NCI-H524 (cell line): Measurements from ENCODE around the gene ZBTB18.

Experiments used
- DNase-seq, 2 experiments: peaks; one replicate each; lab custom pipeline; 2025; lab: John Stamatoyannopoulos, UW

Gene ZBTB18

DNA sequence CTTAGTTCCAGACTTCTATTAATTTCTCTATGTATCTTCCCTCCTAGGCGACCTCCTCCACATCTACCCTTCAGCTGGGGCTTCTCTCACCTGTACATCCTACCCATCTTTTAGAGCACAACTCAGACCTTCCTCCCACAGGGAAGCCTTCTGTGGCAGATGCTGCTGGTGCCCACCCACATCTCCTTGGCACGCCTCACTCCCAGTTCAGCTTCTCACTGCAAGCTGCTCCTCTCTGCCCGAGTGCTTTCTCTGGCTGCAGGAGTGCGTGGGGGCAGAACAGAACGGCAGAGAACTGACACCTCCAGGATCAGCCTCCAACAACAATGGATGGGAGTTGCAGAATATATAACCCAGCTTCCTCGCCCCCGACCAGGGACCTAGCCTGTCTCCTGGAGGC lies 36.5 kb downstream of the ZBTB18 start:
- DNase-seq = no peak

DNA sequence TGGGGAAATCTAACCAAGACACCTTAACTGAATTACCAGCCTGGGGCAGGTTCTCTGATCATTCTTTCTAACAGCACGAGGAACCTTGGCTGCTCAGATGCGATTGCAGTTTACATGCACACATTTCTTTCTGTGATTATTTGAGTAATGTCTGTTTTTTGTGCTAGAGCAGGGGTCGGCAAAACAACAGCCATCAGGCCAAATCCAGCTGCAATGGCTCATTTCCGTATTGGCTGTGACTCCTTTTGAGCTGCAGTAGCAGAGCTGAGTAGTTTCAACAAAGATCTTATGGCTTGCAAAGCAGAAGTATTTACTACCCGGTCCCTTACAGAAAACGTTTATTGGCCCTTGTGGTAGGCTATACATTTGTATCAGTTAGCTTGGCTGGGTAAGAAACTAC lies 37.1 kb downstream of the ZBTB18 start:
- DNase-seq = no peak

DNA sequence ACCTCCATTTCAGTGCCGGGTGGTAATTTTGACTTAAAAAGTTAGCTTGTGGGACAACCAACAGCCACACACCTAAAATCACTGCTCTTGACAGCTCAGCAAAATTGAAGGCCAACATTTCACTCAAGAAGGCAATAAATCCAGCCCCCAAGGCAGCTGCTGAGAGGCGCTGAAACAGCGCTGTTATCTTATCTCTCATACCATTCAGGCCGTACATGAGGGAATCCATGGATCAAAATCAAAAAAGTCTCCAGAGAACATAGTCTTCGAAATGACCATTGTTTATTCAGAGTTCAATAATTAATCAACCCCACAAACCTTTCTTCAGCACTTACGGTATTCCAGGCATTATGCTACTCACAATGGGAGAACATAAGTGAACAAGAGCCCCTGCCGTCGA lies 38.5 kb downstream of the ZBTB18 start:
- no peak for DNase-seq

DNA sequence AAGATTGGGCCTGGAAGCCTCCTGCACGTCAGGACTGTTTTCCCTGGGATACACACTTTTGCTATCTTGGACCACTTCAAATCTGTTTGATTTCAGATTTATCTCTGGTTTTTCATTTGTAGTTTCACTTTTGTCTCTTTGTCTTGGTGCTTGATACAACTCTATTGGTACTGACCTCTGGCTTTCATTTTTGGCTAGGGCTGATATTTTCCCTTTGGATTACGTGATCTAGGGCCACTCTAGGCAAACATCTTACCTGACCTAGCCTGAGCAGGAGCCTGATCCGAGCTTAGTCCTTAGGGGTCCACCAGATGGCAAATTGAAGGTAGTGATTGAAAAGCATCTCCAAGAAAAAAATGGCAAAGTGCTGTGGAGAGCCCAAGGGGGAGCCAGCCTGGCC lies 39.6 kb downstream of the ZBTB18 start:
- no peak for DNase-seq

DNA sequence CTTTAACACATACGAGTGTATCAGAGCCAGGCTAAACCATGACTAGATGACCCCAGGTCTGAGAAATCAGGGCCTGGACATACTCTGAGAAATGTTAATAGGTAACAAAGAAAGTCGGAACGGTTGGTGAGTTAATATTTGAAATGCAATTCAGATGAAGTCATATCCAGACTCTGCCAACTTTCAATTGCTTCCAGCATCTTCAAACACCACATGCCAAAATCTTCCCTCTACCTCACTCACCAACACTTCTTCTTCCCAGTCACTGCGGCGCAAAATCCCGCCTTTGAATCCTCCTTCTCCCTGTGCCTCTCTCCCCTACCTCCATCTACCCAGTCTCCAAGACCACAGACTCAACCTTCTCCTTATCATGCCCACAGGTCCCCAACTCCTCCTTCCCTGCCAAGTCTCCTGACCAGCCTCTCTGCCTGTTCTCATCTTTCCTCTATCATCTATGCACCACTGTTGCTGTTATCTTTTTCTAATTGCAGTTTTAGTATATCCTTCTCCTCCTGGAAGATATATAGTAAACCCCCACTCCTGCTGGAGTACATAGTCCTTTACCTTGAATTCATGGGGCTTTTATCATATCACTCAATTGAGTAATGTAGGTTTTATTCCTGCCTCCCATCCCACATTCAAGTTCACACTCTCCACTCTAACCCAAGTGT lies 41.3 kb downstream of the ZBTB18 start:
- DNase-seq = no peak

DNA sequence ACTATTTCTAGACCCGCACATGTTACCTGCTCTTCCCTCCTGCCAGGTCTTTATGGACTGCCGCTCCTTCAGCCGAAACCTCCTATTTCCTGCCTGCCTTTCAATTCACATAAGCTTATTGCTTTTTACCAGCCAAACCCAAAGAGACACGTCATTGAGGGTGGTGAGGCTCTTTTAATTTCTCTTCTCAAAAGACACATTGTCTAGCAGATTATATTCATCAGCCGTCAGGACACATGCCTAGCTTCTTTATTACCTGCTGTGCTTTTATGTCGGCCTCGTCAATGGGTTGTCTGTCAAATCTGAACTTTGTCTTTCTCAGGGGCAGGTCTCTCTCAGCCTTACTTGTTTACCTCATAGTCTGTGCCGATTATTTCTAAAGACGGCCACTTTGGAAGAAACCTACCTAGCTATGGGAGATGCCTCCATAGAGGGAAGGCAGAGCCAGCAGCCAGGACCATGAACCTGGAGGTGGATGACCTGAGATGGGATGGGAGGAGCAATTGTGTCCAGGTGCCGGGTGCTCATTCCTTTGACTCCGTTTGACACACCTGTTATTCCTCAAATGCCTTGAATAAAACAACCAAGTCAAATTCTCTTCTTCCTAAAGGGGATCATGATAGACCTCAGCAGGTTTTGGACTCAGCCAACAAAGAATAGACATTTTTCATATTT lies 42.0 kb downstream of the ZBTB18 start:
- DNase-seq = no peak

DNA sequence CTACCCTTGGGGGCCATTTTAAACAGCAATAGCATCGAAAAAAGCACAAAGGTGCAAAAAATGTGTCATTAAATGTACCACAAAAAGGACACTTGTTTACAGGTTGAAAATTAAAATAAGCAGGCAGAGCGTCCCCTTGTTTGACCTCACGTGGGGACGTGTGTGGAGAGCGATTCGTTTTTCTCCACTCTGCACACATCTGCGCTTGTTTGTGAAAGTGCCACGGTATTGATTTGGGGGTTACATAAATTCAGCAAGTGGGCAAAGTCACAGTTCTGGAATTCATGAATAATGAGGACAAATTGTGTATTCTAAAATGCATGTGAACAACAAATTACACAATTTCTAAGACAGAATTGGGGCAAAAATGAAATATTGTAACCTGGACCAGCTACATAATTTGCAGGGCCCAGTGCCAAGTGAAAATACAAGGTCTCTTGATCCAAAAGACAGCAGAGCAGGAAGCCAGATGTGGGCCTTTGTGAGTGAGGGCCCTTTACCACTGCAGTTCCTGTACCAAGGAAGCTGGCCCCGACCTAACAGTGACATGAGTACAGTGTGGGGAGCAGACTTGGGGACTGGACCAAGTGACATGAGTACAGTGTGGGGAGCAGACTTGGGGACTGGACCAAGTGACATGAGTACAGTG lies 43.9 kb downstream of the ZBTB18 start:
- no peak for DNase-seq

DNA sequence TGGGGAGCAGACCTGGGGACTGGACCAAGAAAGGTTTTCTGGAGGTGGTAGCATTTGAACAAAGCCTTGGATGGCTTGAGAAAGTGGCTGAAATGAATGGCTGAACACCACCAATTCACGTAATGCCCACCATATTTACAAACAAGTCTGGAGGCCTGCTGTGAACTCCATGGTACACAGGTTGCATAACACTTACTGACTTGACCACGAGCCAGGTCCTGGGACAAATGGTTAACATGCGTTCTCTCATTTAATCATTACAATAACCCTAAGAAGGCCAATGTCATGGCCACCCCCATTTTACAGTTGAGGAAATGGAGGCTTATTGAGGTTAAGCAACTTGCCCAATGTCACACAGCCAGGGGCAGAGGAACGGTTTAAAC lies 44.4 kb downstream of the ZBTB18 start:
- no peak for DNase-seq

DNA sequence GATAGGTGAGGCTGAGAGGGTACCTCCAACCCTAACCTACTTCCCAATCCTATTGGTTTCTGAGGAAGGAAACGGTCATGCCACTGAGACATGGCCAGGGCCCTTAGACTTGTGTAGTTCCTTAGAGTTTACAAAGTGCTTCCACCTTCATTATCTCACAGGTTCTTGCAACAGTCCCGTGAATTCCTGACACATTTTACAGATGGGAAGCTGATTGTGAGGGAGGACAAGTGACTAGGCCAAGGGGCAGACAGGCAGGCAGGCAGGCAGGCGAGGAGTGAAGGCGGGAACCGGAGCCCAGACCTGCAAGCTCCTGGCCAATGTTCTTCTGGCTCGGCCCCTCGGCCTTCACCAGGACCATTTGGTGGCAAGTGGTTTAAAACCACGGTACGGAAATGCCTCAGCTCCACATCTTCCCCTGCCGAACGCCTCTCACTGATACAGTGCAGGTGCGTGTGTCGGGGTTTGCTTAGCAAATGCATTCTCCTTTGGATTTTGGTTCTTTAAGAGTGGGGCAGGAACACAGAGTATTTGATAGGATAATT lies 45.1 kb downstream of the ZBTB18 start:
- no peak for DNase-seq

DNA sequence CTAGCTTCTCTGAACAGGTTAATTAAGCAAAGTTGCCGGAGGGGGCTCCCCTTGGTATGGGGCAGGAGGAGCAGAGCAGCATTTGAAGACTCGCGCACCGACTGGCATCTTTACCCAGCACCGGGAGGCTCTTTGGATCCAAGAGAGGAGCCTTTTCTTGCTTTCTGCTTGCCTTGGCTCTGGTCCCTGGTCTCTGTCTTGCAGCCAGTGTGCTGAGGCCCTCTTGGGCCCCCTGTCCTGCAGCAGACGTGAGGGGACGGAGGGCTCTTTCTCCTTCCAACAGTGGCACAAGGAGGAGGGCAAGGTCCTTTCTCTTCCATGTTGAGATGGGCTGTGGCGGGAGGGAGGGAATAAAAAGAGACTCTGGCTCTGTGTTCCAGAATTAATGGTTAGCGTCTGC lies 45.6 kb downstream of the ZBTB18 start:
- DNase-seq = no peak

DNA sequence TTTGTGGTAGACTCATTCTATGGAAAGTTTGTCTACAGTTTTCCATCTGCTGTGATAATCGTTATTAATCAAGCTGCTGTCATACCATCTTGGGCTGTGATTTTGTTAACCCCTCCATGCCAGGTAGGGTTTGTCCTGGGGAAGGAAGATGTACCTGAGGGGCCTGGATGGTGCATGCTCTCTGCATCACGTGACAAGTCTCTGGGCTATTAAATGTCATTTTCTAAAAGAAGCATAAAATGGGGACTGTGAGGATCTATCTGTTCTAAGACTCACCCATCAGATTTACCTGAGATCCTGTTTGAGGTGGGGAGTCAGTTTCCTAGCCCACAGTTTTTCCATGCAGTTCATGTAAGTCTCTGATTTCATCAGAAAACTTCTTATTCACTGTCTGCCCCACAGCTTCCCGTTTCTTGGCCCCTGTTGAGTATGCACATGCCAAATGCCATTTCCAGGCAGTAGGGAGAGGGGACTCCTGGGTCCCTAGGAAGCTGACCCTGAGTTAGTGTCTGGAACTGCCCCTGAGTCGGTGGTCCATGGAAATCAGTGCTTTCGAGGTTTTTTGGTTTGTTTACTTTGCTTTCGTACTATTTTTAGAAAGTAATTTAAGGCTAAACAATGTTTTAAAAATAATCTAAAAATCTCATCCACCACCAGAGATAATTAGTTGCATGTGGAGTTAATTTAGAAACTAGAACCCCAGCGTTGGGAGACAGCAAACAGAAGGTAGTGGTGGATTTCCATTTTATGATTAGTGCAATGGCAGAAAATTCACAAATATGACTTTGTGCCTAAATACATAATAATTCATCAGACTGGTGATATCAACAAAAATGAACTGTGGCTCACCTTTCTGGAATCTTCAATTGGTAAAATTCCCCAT lies 46.7 kb downstream of the ZBTB18 start:
- no peak for DNase-seq

DNA sequence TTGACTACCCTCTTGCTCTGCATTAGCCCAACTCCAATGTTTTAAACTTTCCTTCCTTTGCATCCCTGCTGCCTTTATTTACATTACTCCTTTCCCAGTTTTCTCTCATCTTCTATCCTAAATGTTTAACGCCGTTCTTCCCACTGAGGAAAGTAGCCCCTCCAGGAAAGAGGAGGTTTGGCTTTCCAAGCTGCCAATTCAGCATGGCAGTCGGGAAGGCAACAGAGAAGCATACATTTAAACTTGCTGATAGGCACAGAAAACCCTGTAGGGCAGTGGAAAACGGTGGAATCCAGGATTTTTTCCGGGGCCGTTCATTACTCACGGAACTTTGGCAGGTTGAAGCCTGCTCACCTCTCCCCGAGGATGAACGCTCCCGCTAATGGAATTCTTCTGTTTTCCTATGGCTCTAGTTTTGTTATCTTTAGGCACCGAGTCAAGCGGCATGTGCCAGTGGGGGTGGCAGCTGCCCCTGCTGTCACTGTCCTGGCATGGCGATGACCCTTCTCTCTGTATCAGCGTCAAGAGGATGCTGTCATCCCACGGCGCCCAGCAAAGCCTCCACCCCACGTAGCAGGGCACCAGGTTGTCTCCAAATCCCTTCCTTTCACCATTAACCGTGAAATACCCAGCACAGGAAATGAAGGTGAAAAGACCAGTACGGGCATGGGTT lies 48.3 kb downstream of the ZBTB18 start:
- DNase-seq = no peak

DNA sequence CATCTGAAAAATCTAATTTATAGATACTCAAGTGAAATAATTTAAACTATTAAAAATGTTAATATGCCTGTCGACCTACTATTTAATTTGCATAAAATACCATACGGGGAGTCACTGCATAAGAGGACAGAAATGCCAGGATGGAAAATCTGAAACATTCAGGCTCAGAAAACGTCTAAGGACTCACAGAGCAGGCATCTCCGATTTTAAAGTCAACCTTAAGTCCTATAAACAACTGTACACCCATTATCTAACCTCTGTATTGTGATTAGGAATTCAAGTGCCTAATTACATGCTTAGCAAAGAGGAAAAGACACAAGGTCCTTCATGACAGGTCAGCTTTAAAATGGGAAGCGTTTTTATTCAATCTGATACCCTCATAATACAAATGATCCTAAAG lies 49.2 kb downstream of the ZBTB18 start:
- peak in 1 of 2 experiments; percentile 28 for DNase-seq

DNA sequence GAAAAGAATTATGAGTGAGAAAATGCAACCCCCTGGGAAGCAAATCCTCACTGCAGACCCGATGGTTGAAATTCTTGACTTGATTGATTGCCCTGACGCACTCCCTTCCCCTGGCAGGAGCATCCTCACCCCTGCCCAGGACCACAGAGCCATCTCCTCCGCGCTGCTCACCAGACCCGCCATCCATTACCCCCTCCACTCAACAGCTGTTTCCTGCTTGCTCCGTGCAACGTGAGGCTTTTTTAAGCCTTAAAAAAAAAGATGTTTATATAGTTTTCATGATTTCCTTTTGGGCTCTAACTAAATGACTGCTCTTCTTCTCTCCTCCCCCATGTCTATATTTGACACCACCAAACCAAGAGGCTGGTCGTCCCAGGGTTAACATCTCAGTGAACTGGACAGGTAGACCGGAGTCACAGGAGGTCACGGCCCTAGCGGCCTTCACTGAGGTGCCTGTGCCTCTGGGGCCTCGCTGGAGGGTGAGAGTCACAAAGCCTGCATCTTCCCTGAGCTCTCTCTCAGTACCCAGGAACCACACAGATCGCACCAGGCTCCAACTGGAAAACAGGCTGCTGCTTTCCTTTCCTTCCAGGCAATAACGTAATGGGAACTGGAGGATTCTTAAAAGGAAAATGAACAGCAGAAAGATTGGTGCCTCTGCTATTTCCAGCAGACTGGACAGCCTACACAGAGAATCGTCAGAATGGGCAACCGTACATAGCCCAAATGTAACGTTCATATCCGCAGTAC lies 49.8 kb downstream of the ZBTB18 start:
- DNase-seq = peak; percentile 45 to 55

DNA sequence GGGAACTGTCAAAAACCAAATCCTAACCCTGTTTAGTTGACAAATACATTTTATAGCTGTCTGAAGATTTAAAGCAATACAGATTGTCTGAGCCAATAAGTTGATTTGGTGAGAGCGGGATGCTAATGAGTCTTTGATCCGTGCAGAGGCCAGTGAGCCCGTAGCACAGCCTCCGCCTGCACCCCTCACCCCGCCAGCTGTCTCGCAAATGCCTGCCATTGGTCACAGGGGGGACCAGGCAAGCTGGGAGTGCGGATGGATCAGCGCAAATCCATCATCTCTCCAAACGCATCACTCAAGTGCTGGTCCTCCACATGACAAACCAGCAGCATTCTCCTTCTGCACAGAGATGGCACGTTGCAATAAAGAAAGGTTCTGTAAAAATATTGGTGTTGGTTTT lies 51.0 kb downstream of the ZBTB18 start:
- DNase-seq = peak; percentile 75 to 87

DNA sequence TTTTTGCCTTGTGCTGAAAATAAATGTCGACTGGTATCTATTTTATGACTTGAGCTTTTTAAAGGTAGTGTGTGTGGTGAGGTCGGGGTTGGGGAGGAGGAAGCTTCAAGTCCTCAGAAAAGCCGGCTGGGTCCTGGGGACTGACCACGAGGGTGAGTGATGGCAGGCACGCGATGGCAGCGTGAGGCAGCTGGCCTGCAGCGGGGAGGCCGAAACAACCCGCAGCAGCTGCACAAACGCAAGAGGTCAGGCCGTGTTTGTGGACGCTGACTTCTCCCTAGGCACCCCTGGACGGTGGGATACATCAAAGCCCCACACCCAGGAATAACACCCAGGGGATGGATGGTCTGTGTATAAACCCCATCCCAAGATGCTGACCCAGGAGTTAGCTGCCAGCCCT lies 51.4 kb downstream of the ZBTB18 start:
- no peak for DNase-seq

DNA sequence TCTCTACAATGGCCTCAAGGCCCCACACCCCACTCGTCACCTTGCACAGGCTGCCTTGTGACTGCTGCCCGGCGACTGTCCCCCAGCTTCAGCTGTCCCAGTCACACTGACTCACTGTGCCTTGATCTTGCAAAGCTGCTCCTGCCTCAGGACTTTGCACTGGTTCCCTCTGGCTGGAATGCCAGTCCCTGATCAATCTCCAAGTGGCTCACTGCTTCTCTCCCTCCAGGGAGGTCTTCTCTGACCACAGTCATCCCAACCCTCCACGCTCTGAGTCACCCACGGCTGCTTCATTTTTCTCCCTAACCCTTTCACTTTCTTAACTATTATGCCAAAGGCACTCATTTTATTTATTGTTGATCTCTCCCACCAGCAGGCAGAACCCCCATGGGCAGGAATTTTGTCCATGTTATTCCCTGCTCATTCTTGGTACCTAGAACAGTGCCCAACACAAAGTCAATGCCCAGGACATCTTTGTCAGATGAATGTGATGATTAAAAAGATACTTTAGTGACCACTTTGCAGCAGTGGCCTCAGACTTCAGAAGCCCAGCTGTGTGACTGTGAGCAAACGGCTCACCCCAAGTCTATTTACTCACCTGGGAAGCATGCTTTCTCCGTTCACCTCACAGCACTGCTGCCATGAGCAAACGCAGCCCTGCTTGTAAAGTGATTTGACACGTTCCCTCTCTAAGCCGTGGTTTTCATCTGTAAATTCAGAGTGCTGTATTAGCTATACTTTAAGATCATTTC lies 53.4 kb downstream of the ZBTB18 start:
- DNase-seq = no peak

DNA sequence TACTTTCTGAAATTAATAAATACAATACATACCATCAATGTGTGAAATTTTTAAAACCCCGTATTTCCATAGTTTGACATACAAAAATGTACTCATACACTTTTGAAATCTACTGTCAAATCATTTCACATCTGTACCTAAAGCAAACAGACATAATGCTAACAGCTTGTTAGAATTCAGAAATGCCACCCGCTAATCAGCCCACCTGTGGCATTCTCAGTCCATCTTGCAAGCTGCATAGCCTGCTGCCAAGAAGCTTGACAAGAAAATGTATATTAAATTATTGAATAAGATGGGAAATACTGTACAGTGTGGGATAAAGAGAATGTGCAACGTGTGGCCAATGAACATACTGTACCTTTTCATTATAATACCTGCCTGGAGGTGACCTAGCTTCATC lies 55.1 kb downstream of the ZBTB18 start:
- peak in 1 of 2 experiments; percentile 34 for DNase-seq
